Hepatocyte (in vitro differentiated cells): ENCODE measurements around the gene PIWIL1.

Source experiments
- EZH2 ChIP-seq: fragments of 200-600 bp; sonication (generic); IDR thresholded peaks from 2 replicates; pipeline ENCODE4 v1.6.1; 2016; ENCODE audit warnings: antibody characterized with exemption, mild to moderate bottlenecking, borderline replicate concordance
- TF ChIP-seq, protein P1 (sequence below): fragments of 200-600 bp; sonication (generic); IDR thresholded peaks from 2 replicates; pipeline ENCODE4 v1.5.1; 2016; ENCODE audit warnings: antibody characterized with exemption, mild to moderate bottlenecking; ENCODE audit not compliant: poor library complexity

DNA sequence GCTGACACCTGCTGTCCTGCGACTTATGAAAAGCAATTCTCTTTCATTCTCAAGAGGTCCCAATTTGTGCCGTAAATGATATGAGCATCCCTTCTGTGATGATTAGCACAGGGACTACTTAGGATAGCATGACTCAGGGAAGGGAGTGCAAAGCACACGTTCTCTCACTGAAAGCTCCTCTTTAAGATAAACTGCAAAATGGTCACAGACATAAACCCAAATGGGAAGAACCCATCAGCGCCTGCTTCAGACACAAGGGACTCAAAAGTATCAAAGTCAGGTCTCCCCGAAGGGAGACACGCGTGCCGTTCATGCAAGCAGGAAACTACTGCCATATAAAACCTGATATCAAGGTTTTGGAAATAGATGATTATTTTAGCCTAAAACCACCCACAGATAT, 33.9 kb upstream of the PIWIL1 start:
- TF ChIP-seq, protein P1, sequence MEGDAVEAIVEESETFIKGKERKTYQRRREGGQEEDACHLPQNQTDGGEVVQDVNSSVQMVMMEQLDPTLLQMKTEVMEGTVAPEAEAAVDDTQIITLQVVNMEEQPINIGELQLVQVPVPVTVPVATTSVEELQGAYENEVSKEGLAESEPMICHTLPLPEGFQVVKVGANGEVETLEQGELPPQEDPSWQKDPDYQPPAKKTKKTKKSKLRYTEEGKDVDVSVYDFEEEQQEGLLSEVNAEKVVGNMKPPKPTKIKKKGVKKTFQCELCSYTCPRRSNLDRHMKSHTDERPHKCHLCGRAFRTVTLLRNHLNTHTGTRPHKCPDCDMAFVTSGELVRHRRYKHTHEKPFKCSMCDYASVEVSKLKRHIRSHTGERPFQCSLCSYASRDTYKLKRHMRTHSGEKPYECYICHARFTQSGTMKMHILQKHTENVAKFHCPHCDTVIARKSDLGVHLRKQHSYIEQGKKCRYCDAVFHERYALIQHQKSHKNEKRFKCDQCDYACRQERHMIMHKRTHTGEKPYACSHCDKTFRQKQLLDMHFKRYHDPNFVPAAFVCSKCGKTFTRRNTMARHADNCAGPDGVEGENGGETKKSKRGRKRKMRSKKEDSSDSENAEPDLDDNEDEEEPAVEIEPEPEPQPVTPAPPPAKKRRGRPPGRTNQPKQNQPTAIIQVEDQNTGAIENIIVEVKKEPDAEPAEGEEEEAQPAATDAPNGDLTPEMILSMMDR: no peak
- TF ChIP-seq EZH2: no peak
